ENCODE results near the gene NT5C3A. TPM values are rescaled to one million over a fixed set of nuclear protein-coding genes. Genes with fewer than 3 reads are reported as not detected.

The NT5C3A gene
- total and polyA plus RNA-seq, 2 experiments from 2014 or later, result 21.2 to 38.0 TPM

- no peak overlapping the region for H2AFZ ChIP-seq
- no peak for DNase-seq (ENCODE audit: low spot score)
- TF ChIP-seq EZH2phosphoT487 (IDR thresholded peaks at IDR 0.05; ENCODE audit: low read depth, severe bottlenecking, unreplicated experiment) (no peak), CTCF (IDR thresholded peaks at IDR 0.05; ENCODE audit: poor library complexity) (no peak), EZH2 (IDR thresholded peaks at IDR 0.05; ENCODE audit: borderline replicate concordance) (no peak)
- H3K4me2 ChIP-seq, result no peak overlapping the region
- WGBS (ENCODE audit: low lambda C conversion rate, missing lambda C conversion rate), result 84% methylated on average over 9 of the region's 9 CpGs
- no peaks in the 10 kb centered on the region for H3K27me3 ChIP-seq
- H4K20me1 ChIP-seq (ENCODE audit: insufficient read depth, poor library complexity, severe bottlenecking), result no peaks in the 10 kb centered on the region
- no peaks in the 10 kb centered on the region for H3K36me3 ChIP-seq (replicated peaks; ENCODE audit: insufficient read depth, low read depth)
- H3K4me1 ChIP-seq (ENCODE audit: insufficient read depth), result no peaks in the 10 kb centered on the region
- no peaks in the 10 kb centered on the region for H3K79me2 ChIP-seq
- no peak overlapping the region for H3K27ac ChIP-seq
- H3K4me3 ChIP-seq, result no peak overlapping the region
- no peaks in the 10 kb centered on the region for H3K9me2 ChIP-seq (replicated peaks; ENCODE audit: insufficient read depth)
- H3K9me3 ChIP-seq (ENCODE audit: low read depth), result no peaks in the 10 kb centered on the region
Observed at GRCh38 chr7:33079763-33080690, 17.5 kb upstream of the NT5C3A start.

- Histone ChIP-seq H3K36me3 (replicated peaks; ENCODE audit: insufficient read depth, low read depth) (no peaks in the 10 kb centered on the region), H4K20me1 (ENCODE audit: insufficient read depth, poor library complexity, severe bottlenecking) (no peaks in the 10 kb centered on the region), H3K9me3 (ENCODE audit: low read depth) (no peaks in the 10 kb centered on the region), H3K79me2 (no peaks in the 10 kb centered on the region), H3K9me2 (replicated peaks; ENCODE audit: insufficient read depth) (no peaks in the 10 kb centered on the region), H3K27ac (no peak overlapping the region), H3K4me1 (ENCODE audit: insufficient read depth) (no peaks in the 10 kb centered on the region), H3K4me2 (no peak overlapping the region), H3K4me3 (no peak overlapping the region), H3K27me3 (no peaks in the 10 kb centered on the region), H2AFZ (no peak overlapping the region)
- 93% methylated on average over 2 of the region's 2 CpGs for WGBS (ENCODE audit: low lambda C conversion rate, missing lambda C conversion rate)
- no peak for TF ChIP-seq CTCF (IDR thresholded peaks at IDR 0.05; ENCODE audit: poor library complexity)
- no peak for TF ChIP-seq EZH2phosphoT487 (IDR thresholded peaks at IDR 0.05; ENCODE audit: low read depth, severe bottlenecking, unreplicated experiment)
- no peak for TF ChIP-seq EZH2 (IDR thresholded peaks at IDR 0.05; ENCODE audit: borderline replicate concordance)
- no peak for DNase-seq (ENCODE audit: low spot score)
Observed at GRCh38 chr7:33079096-33079495, 16.5 kb upstream of the NT5C3A start.

GRCh38 chr7:33076737-33077136 is 14.2 kb upstream of the NT5C3A start:
- TF ChIP-seq CTCF (IDR thresholded peaks at IDR 0.05; ENCODE audit: poor library complexity) (no peak), EZH2 (IDR thresholded peaks at IDR 0.05; ENCODE audit: borderline replicate concordance) (no peak), EZH2phosphoT487 (IDR thresholded peaks at IDR 0.05; ENCODE audit: low read depth, severe bottlenecking, unreplicated experiment) (no peak)
- Histone ChIP-seq H3K27me3 (no peaks in the 10 kb centered on the region), H3K79me2 (no peaks in the 10 kb centered on the region), H3K4me1 (ENCODE audit: insufficient read depth) (no peaks in the 10 kb centered on the region), H3K27ac (no peak overlapping the region), H4K20me1 (ENCODE audit: insufficient read depth, poor library complexity, severe bottlenecking) (no peaks in the 10 kb centered on the region), H3K9me3 (ENCODE audit: low read depth) (no peaks in the 10 kb centered on the region), H3K9me2 (replicated peaks; ENCODE audit: insufficient read depth) (no peaks in the 10 kb centered on the region), H2AFZ (no peak overlapping the region), H3K4me3 (no peak overlapping the region), H3K36me3 (replicated peaks; ENCODE audit: insufficient read depth, low read depth) (no peaks in the 10 kb centered on the region), H3K4me2 (no peak overlapping the region)
- 82% methylated on average over 3 of the region's 3 CpGs for WGBS (ENCODE audit: low lambda C conversion rate, missing lambda C conversion rate)
- no peak for DNase-seq (ENCODE audit: low spot score)
